NCI-H2196 (cell line): ENCODE results near the gene TBC1D16.

ENCODE experiments used
- DNase-seq: peaks from one replicate; lab custom pipeline; 2025; ENCODE audit not compliant: unreplicated experiment; lab: John Stamatoyannopoulos, UW

TBC1D16 gene

GRCh38 chr17:79940459-79941087 is 95.1 kb downstream of the TBC1D16 start:
- no peak for DNase-seq

DNA sequence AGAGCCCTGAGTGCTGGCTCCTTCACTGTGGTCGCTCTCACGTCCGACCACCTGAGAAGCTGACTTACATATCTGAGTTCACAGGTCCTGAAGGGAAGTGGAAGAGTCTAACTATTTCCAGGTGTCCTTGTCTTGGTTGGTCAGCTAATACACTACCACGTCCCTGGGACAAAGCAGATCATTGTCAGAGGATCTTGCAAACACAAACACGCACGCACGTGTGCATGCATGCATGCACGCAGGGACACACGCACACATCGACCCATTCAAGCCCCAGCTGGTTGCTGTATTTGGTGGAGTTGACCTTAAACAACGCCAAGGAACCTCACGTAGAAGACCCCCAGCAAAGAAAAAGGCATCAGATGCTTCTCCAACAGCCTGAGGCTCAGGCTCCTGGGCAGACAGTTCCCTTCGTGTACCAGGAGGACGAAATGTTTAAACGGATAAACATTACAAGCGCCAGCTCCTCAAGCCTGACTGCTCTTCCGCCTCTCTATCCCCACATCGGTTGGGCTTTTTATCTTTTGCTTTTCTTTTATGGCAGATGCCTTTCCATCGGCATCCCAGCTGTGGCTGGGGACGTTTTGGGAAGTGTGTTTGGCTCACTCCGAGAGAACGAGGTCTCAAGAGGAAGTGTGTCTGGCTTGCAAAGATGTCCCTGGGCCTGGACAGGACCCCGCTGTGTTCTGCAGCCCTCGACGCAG is 95.8 kb downstream of the TBC1D16 start:
- DNase-seq: no peak

DNA sequence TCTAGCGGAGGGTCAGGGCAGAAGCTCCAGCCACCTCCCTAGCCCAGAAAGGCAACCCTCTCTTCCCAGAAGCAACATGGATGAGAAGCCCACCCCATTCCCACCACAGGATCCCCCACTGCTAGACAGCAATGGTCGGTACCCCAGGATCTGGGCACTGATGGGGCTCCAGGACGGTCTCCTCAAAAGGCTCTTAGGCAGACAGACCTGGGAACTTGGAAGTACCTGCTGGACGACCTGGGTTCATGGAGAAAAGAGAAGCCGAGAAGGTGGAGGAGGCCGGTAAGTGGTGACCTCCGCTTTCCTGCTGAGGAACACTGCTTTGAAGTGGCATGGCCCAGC is 96.6 kb downstream of the TBC1D16 start:
- DNase-seq: no peak

DNA sequence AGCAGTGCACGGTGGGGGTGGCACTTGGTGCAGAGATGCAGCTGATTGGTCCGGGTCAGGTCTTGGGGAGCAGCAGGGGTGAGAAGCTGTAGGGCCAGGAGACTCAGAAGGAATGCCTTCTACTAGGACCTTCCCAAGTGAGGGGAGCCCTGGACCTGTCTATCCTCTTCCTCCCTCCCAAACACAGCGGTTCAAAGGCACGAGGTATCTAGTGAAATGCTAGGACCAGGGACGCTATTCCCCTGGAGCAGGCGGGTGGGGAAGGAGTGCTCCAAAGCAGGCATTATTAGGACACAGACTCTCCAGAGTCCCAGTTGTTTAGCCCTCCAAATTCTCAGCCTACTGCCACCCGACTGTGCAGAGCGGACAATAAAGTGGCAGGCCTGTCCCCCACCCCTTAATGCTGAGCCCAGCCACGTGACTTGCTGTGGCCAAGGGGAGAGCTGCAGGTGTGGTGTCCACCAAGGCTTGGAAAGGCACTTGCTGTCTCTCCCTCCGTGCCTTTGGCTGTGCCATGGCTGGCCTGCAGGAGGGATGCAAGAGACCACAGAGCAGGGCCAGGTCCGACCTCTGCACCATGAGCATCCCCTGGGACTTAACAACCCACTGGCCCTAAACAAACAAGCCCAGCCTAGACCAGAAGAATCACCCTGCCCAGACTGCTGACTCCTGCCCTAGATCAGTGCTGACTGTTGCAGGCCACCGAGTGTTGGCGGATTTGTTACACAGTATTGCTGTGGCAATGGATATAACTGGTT is 97.2 kb downstream of the TBC1D16 start:
- DNase-seq: no peak

- DNase-seq: no peak
Observed at GRCh38 chr17:79937391-79938335, 98.0 kb downstream of the TBC1D16 start.

DNA sequence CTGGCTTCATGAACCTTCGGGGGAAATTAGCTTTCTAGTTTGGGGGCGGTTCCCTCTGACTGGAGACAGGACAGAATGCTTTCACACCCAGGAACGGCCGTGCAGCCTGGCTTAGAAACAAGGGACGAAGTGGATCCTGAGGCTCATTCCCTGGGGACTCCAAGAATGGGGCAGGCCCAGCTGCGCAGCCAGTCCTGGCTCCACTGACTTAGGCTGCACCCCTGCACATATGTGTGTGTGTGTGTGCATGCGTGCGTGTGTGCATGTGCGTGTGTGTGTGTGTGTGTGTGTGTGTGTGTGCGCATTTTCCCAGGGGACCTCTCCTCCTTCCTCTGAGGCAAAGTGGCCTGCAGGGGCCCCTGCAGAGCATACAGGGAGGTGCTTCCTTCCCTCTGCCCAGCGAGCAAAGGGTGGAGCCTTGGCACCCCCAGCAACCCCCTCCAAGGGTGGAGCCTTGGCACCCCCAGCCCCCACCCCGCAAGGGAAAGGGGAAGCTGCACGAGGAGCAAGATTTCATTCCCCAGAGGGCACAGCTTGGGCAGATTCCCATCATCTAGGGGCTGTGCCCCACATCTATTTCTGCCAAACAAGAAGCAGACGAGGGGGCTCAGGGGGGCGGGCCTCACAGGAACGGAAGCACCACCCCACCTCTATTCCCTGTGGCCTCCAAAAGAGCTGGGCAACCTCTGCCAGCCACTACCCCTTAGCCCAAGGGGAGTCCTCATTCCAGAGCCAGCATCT is 98.9 kb downstream of the TBC1D16 start:
- no peak for DNase-seq

DNA sequence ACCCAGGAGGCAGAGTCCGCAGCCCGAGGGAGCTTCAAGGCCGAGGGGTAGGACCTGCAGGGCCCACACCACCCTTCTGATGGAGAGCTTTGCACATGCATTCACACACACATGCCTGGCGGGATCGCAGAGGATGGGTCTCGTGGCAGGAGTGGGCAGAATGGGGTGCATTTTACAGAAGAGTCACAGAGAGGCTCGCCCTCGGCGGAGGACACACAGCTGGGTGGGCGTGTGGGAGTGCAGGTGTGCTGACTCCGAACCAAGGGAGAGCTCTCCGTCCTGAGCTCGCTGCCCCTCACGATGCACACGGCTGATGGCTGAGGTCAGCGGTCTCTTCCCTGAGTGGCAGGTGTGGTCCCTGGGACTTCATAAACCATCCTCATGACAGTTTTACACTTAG is 99.6 kb downstream of the TBC1D16 start:
- no peak for DNase-seq

- no peak for DNase-seq
Observed at GRCh38 chr17:79935197-79935885, 100.3 kb downstream of the TBC1D16 start.

GRCh38 chr17:79934653-79934970 is 101.1 kb downstream of the TBC1D16 start:
- no peak for DNase-seq

- DNase-seq: peak; percentile 31
Observed at GRCh38 chr17:79933863-79934652, 101.6 kb downstream of the TBC1D16 start.

- DNase-seq: no peak
Observed at GRCh38 chr17:79932451-79933306, 103.0 kb downstream of the TBC1D16 start.

- no peak for DNase-seq
Observed at GRCh38 chr17:79931817-79932309, 103.8 kb downstream of the TBC1D16 start.

- peak; percentile 23 for DNase-seq
Observed at GRCh38 chr17:79930877-79931816, 104.5 kb downstream of the TBC1D16 start.

DNA sequence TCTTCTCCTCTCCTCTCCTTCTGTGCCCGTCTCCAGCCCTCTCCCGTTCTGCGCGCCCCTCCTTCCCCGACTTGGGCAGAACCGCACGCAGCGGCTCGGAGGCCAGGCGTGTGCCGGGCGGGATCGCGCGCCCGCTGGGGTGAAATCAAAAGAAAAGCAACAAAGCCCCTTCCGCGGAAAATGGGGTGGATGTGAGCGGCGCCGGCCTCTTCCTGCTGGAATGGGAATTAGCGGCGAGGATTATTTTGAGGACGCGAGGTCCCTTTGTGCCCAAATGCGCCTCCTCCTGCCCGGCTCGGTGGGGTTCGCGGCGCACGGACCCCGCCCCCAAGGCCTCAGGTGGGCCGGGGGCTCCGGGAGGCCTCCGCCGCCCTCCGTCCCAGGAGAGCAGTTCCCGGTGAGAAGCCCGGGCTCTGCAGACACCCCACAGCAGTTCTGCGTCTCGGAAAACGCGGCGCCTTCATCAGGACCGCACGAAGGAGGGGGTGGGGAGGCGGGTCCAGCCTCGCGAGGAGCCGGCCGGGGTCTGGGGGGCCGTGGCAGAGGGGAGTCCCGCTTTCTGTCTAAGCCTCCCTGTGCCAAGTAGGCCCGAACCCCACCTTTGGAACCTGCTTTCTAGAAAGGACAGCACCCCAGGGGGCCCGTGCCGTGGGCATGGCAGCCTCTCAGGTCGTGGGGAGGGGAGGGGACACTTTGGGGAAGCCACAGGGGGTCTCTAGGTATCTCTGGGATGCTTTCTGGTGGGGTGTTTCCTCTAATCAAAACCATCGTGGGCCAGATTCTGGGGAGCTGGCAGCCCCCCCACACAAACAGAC is 105.4 kb downstream of the TBC1D16 start:
- DNase-seq: no peak

DNA sequence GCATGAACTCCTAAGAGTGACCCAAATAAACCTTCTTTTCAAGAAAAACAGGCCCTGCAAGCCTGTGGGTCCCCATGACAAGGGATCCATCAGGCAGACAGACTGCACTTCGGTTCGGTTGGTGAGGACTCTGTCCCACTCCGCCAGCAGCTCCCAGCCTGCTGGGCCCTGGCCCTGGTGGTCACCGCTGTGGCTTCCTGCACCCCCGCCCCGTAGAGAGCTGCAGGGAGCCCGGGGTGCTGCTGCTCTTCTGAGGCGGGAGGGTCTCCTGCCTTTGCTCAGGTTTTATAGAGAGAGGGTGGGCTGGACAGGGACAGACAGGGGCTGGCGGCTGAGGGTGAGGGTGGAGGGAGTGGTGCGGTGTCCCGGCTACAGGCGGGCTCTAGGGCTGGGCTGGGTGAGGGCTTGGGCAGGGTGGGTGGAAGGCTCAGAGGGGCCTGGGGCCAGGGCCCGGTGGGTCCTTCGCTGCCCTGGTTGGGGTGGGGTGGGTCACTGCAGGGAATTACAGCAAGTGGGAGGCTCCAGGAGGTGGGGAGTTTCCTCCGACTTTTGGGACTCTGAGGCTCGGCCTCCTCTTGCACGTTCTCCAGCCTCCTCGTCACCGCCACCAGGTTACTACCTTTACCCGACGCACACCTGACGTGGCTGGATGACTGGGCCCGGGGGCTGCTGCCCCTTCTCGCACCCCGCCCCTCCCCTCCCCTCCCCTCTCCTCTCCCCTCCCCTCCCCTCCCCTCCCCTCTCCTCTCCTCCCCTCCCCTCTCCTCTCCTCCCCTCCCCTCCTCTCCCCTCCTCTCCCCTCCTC is 106.2 kb downstream of the TBC1D16 start:
- DNase-seq: no peak
